Heart left ventricle (tissue), 16 donors: Measurements from ENCODE around the gene LONRF3. TPM values are rescaled to one million over a fixed set of nuclear protein-coding genes. Genes with fewer than 3 reads are reported as not detected.

Experiments used
- ATAC-seq, 4 donors: fragments of 200-7000 bp; cut with Tn5 transposase; one replicate each; pipeline ENCODE4 v1.9.1; 2020 to 2022; ENCODE audit warnings: moderate library complexity in 4 of 4, mild to moderate bottlenecking in 3 of 4, moderate number of reproducible peaks in 1 of 4
- DNase-seq, 5 donors: peaks; one replicate each; pipeline ENCODE4 v3.0.0-alpha.2; 2020
- H3K27ac ChIP-seq, 12 donors: fragments of 200-600 bp; sonication (generic) in 4 of 12; one replicate each; pipeline versions ENCODE4 v1.5.0 to v1.8.0; 2016 to 2022; ENCODE audit warnings: mild to moderate bottlenecking in 2 of 12
- H3K27me3 ChIP-seq, 9 donors: fragments of 200-600 bp; sonication (generic) in 2 of 9; one replicate each; pipeline versions ENCODE4 v1.5.1 to v1.8.0; 2016 to 2022; ENCODE audit warnings: mild to moderate bottlenecking in 3 of 9
- H3K36me3 ChIP-seq, 9 donors: fragments of 200-600 bp; sonication (generic) in 2 of 9; one replicate each; pipeline versions ENCODE4 v1.5.0 to v1.8.0; 2018 to 2022; ENCODE audit warnings: mild to moderate bottlenecking in 2 of 9
- H3K4me1 ChIP-seq, 12 donors: fragments of 200-600 bp; sonication (generic) in 4 of 12; one replicate each; pipeline versions ENCODE4 v1.5.0 to v1.8.0; 2016 to 2022; ENCODE audit warnings: mild to moderate bottlenecking in 3 of 12
- H3K4me3 ChIP-seq, 12 donors: fragments of 200-600 bp; sonication (generic) in 4 of 12; one replicate each; pipeline versions ENCODE4 v1.5.0 to v1.8.0; 2017 to 2022; ENCODE audit warnings: mild to moderate bottlenecking in 9 of 12, moderate library complexity in 4 of 12
- H3K9me3 ChIP-seq, 12 donors: fragments of 200-600 bp; sonication (generic) in 4 of 12; one replicate each; pipeline versions ENCODE4 v1.5.0 to v1.8.0; 2016 to 2022; ENCODE audit warnings: mild to moderate bottlenecking in 1 of 12
- POLR2A ChIP-seq, 2 donors: fragments of 450-650 bp; IDR thresholded peaks; one replicate each; pipeline ENCODE4 v1.6.1; 2017; ENCODE audit warnings: antibody characterized with exemption in 2 of 2, mild to moderate bottlenecking in 2 of 2, moderate library complexity in 2 of 2
- WGBS, 4 donors: extraction: QIAGEN DNeasy Blood & Tissue Kit in 2 of 4; methylation state at CpG; one replicate each; pipeline versions ENCODE4 v1.1.5 to v1.1.7; 2013 to 2018; 5-methylcytosine and 5-hydroxymethylcytosine counted together
- intact Hi-C, 10 donors: fragments of 100-400 bp; cut with DNase I; formaldehyde crosslinking; loops; one replicate each; pipeline versions ENCODE4 v1.11.1 to v1.14.2; 2022
- polyA plus RNA-seq, 2 donors: library from polyadenylated mRNA; stranded (reverse); fragments of 200-250 nt; gene quantifications; one replicate each; pipeline ENCODE4 v1.2.3, GENCODE V29; 2013
- total RNA-seq, 9 donors: library from RNA; depleted of rRNA in 2 of 9; stranded (reverse); fragments of >200 nt in 2 of 9; fragmentation: NEBNext Ultra II Directional in 3 of 9; extraction: Animal tissue kit (Norgen Biotek cat#: 25700) in 3 of 9; gene quantifications; one replicate each; pipeline versions ENCODE4 v1.1.0 to v1.2.4, GENCODE V29; 2016 to 2023
- TF ChIP-seq, protein P1 (sequence below), 12 donors: fragments of 200-600 bp; sonication (generic) in 4 of 12; IDR thresholded peaks; one replicate each; pipeline versions ENCODE4 v1.5.0 to v1.8.0; 2018 to 2022; ENCODE audit warnings: antibody characterized with exemption in 12 of 12, mild to moderate bottlenecking in 5 of 12
- donor health status: ischemic (EF 13 %, LVEDD 7.1; RV severe dilation, severe dysfunction).
- donor health status: healthy with polysubstance abuse.
- donor health status: DM: no; HTN: yes; CAD: no.
- donor health status: DM: no; HTN: no; CAD: no.
- donor health status: ischemic (EF 25% LVEDD 6.9; RV normal size, moderate dysfunction).
- donor health status: ischemic (EF 25% LVEDD 5.7; RV mildly dilated, moderate dysfunction).
- donor health status: healthy.
- donor health status: DM: yes; HTN: yes; CAD: no.
- donor health status: ischemic (EF 35%, LVEDD 5.7; RV mildly dilated, moderate dysfunction).
- donor health status: nonischemic (EF 11% LVEDD 7.7; RV severe dilation, severe dysfunction).
- donor health status: DM: yes; HTN: yes; CAD: no.
- donor health status: PGD.
- donor health status: ischemic (EF 29% LVEDD 5.4; RV normal size, mild dysfunction).
- donor health status: nonischemic (EF 23%, LVEDD 6.1; RV moderate dilation, normal function).

LONRF3 gene
- total and polyA plus RNA-seq, 11 donors, result 0.50 to 8.3 (median 1.9) TPM

DNA sequence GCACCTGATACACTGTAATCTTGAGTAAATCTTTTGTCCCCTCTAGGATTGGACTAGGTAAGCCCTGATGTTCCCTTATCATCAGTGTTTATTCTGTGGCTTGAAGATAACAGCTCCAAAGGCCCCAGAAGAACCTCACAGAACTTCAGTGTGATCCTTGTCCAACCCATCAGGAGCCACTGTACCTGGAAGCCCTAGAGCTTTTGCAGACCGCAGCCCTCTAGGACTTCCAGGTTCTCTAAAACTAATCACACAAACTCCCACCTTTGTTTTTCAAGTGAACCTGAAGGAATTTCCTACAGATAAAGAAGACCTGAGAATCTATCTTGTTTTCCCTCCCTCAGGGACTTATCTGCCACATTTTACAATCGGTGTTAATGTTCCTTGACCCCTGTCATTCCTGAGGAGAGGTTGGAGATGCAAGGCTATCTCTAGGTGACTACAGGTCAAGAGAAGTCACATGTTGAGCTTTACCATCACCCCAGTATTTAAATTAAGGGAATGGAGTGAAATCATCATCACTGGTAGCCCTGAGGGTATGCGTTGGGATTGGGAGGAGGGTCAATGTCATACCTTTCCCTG lies 32.9 kb downstream of the LONRF3 start:
- no peak for DNase-seq
- intact Hi-C loops, result loop anchor here in 9 of 10 donors (1.0 to 5.0 kb wide), 3 partner anchors 60 to 160 kb away; no protein-coding TSS in a partner anchor
- no peak for ATAC-seq

DNA sequence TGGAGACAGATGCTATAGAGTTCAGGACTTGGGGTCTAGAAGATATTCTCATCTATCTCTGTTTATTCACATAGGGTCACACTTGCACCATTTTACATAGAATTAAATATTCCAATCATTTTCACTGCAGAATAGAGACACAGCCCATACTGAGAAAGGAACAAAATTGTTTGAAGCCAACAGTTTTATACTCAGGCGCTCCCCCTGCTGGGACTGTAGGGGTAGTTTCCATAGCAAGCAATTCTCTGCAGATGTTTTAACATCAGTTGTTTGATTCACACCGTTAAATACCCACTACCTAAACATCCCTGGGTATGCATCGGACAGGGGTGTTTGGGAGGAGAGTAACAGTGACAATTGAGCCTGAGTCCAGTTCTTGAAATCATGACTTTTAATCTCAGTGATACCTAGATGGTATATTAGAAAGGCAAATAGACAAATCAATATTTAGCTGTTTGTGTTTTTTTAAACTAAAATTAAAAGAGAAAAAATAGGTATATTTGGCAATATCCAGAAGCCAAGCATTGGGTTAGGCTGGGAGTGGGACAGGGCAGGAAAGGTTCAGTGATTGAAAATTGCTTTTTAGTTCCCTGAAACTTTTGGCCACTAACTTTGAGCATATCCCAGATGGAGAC lies 33.8 kb downstream of the LONRF3 start:
- TF ChIP-seq, protein P1, sequence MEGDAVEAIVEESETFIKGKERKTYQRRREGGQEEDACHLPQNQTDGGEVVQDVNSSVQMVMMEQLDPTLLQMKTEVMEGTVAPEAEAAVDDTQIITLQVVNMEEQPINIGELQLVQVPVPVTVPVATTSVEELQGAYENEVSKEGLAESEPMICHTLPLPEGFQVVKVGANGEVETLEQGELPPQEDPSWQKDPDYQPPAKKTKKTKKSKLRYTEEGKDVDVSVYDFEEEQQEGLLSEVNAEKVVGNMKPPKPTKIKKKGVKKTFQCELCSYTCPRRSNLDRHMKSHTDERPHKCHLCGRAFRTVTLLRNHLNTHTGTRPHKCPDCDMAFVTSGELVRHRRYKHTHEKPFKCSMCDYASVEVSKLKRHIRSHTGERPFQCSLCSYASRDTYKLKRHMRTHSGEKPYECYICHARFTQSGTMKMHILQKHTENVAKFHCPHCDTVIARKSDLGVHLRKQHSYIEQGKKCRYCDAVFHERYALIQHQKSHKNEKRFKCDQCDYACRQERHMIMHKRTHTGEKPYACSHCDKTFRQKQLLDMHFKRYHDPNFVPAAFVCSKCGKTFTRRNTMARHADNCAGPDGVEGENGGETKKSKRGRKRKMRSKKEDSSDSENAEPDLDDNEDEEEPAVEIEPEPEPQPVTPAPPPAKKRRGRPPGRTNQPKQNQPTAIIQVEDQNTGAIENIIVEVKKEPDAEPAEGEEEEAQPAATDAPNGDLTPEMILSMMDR (IDR thresholded peaks at IDR 0.05), result peak; percentile 38 to 67 (median 59)
- no peak for TF ChIP-seq POLR2A (IDR thresholded peaks at IDR 0.05)
- H3K27me3 ChIP-seq, result peaks cover 0 to 2% (median 0%) of the 10 kb centered on the region in 9 donors
- no peak for ATAC-seq
- H3K9me3 ChIP-seq, result no peaks in the 10 kb centered on the region
- no peak overlapping the region for H3K4me3 ChIP-seq
- peaks cover 0 to 29% (median 1%) of the 10 kb centered on the region in 9 donors for H3K36me3 ChIP-seq
- WGBS, 4 donors, result 16 to 26% (median 20%) methylated on average over 3 of the region's 3 CpGs
- intact Hi-C loops, result loop anchor here in 8 of 10 donors (5.0 kb wide), 2 partner anchors 59 to 161 kb away; no protein-coding TSS in a partner anchor
- DNase-seq, result no peak
- H3K4me1 ChIP-seq, result peaks cover 0 to 5% (median 0%) of the 10 kb centered on the region in 12 donors
- no peak overlapping the region for H3K27ac ChIP-seq

More for the DNA sequence above, 32.9 kb downstream of the LONRF3 start:
- Histone ChIP-seq H3K36me3 (peaks cover 0 to 21% (median 0%) of the 10 kb centered on the region in 9 donors), H3K9me3 (no peaks in the 10 kb centered on the region), H3K27me3 (peaks cover 0 to 9% (median 0%) of the 10 kb centered on the region in 9 donors), H3K27ac (no peak overlapping the region), H3K4me3 (no peak overlapping the region), H3K4me1 (peaks cover 0 to 5% (median 0%) of the 10 kb centered on the region in 12 donors)
- TF ChIP-seq POLR2A (IDR thresholded peaks at IDR 0.05), result no peak
- TF ChIP-seq, protein P1 (IDR thresholded peaks at IDR 0.05), result no peak
- 90 to 97% (median 90%) methylated on average over 3 of the region's 3 CpGs for WGBS, 4 donors

DNA sequence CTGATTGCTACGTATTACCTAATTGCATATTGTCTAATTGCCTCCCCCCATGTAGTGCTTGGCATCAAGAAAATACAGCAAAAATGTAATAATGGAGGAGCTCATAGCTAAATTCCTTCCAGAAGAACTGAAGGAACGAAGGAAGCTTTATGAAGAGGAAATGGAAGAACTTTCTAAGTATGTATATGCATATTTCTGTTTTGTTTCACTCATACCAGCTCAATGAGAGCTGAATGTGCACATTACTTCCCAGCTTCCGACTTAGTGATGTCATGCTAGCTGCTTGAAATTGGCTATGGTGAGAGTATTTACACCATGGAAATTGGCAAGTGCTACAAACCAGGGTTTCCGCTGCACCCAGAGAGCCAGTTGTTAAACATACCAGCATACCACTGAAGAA lies 34.7 kb downstream of the LONRF3 start:
- no peak for TF ChIP-seq POLR2A (IDR thresholded peaks at IDR 0.05)
- TF ChIP-seq, protein P1 (IDR thresholded peaks at IDR 0.05), result no peak
- H3K27ac ChIP-seq, result no peak overlapping the region
- H3K9me3 ChIP-seq, result no peaks in the 10 kb centered on the region
- H3K36me3 ChIP-seq, result peaks cover 0 to 33% (median 4%) of the 10 kb centered on the region in 9 donors
- H3K4me1 ChIP-seq, result peaks cover 0 to 5% (median 0%) of the 10 kb centered on the region in 12 donors
- DNase-seq (no peak), ATAC-seq (no peak)
- no peaks in the 10 kb centered on the region for H3K27me3 ChIP-seq
- no peak overlapping the region for H3K4me3 ChIP-seq
- intact Hi-C loops, result loop anchor here in 8 of 10 donors (5.0 kb wide), 2 partner anchors 58 to 162 kb away; no protein-coding TSS in a partner anchor
- 79 to 96% (median 88%) methylated on average over 4 of the region's 4 CpGs for WGBS, 4 donors

DNA sequence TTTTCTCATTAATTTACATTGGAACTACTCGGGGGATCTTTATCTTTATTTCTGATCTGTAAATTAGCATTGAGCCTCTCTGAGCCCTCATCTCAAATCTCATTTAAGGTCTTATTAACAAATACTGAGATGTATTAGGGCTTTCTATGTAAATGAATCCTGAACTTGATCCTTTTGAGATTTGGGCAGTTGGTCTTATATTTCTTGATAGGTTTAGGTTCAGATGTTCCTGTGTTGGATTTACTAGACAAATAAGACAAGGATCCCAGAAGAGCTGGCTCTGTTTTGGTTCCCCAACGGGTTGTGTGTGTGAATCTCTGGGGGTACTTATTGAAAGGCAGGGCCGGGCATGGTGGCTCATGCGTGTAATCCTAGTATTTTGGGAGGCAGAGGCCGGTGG lies 36.1 kb downstream of the LONRF3 start:
- H3K9me3 ChIP-seq, result no peaks in the 10 kb centered on the region
- DNase-seq (no peak), ATAC-seq (no peak)
- H3K27me3 ChIP-seq, result no peaks in the 10 kb centered on the region
- peaks cover 0 to 36% (median 4%) of the 10 kb centered on the region in 9 donors for H3K36me3 ChIP-seq
- WGBS, 4 donors, result 84 to 96% (median 89%) methylated on average over 5 of the region's 5 CpGs
- intact Hi-C loops, result loop anchor here in 1 of 10 donors (5.0 kb wide), 1 partner anchor 57 kb away; no protein-coding TSS in a partner anchor
- TF ChIP-seq, protein P1 (IDR thresholded peaks at IDR 0.05), result no peak
- no peak for TF ChIP-seq POLR2A (IDR thresholded peaks at IDR 0.05)
- no peak overlapping the region for H3K4me3 ChIP-seq
- peaks cover 0 to 14% (median 0%) of the 10 kb centered on the region in 12 donors for H3K4me1 ChIP-seq
- H3K27ac ChIP-seq, result no peak overlapping the region
